HUES64 (cell line): ENCODE data around the gene KRT86.
"Not testable (repeated sequence)": the region's sequence is repeated elsewhere in the genome, so short reads cannot be mapped to it uniquely, and the experiment has no call there.

Experiments used
- H3K27ac ChIP-seq: 2 replicates; pipeline ENCODE4 v1.7.0; 2013; ENCODE audit warnings: low read depth, low read length, inconsistent platforms
- H3K27me3 ChIP-seq: 2 replicates; pipeline ENCODE4 v1.6.1; 2013; ENCODE audit warnings: mild to moderate bottlenecking, low read length; ENCODE audit not compliant: insufficient read depth
- H3K36me3 ChIP-seq: 2 replicates; pipeline ENCODE4 v1.6.1; 2013; ENCODE audit warnings: mild to moderate bottlenecking, low read length; ENCODE audit not compliant: insufficient read depth
- H3K4me1 ChIP-seq: 2 replicates; pipeline ENCODE4 v1.6.1; 2013; ENCODE audit warnings: mild to moderate bottlenecking, low read length, moderate library complexity; ENCODE audit not compliant: insufficient read depth
- H3K4me3 ChIP-seq: 2 replicates; pipeline ENCODE4 v1.5.1; 2013; ENCODE audit warnings: mild to moderate bottlenecking, low read length, moderate library complexity
- H3K9ac ChIP-seq: 2 replicates; pipeline ENCODE4 v1.6.1; 2013; ENCODE audit warnings: mild to moderate bottlenecking, low read depth, low read length
- H3K9me3 ChIP-seq: 2 replicates; pipeline ENCODE4 v1.6.1; 2013; ENCODE audit warnings: low read depth, low read length; ENCODE audit not compliant: insufficient read depth
- WGBS: fragments of 150-250, 120-280 bp; methylation state at CpG from one replicate; pipeline ENCODE4 v1.1.7; 2013; ENCODE audit warnings: missing lambda C conversion rate; 5-methylcytosine and 5-hydroxymethylcytosine counted together

Gene KRT86

DNA sequence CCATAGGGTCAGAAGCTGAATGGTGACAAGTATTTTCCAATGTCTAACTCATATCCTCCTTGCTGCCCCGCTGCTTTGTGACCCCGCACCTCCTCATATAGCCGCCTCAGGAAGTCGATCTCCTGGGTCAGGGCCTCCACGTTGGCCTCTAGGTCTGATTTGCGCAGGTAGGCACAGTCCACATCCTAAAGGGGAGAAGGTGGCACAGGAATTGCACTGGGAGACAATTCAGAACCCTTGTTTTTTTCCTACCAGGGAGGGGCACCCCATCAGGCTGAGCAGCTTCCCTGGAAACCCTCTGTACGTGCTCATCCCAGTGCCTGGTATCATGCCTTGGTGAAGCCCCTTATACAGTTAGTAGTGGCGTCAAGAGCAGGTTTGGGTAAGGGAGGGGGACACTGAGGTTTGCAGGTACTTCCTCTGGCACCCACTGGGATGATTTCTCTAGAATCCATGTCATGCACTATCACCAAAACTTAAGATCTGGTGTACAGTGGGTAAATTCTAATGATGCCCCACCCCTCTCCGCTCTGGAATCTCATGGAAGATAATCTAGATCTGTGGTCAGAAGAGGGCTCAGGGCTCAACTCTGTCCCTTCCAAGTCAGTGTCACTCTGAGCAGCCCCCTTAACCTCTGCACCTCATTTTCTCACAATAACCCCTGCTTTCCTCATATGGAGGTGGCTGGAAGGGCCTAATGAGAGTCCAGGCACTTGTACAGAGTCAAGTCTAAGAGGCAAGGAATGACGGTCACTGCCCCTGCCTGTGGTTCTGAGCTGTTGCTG is 20.1 kb upstream of the KRT86 start:
- no peak overlapping the region for H3K9ac ChIP-seq
- H3K4me3 ChIP-seq, result no peak overlapping the region
- no peak overlapping the region for H3K27ac ChIP-seq
- 94% methylated on average over 10 of the region's 10 CpGs for WGBS
- peaks cover 3% of the 10 kb centered on the region; the same call in 1 of the 2 replicates for H3K9me3 ChIP-seq
- no peaks in the 10 kb centered on the region for H3K36me3 ChIP-seq
- H3K27me3 ChIP-seq, result peaks cover 71% of the 10 kb centered on the region
- H3K4me1 ChIP-seq, result 0 out of 2 replicates have a peak, but pooled peaks cover 4% of the 10 kb centered on the region

DNA sequence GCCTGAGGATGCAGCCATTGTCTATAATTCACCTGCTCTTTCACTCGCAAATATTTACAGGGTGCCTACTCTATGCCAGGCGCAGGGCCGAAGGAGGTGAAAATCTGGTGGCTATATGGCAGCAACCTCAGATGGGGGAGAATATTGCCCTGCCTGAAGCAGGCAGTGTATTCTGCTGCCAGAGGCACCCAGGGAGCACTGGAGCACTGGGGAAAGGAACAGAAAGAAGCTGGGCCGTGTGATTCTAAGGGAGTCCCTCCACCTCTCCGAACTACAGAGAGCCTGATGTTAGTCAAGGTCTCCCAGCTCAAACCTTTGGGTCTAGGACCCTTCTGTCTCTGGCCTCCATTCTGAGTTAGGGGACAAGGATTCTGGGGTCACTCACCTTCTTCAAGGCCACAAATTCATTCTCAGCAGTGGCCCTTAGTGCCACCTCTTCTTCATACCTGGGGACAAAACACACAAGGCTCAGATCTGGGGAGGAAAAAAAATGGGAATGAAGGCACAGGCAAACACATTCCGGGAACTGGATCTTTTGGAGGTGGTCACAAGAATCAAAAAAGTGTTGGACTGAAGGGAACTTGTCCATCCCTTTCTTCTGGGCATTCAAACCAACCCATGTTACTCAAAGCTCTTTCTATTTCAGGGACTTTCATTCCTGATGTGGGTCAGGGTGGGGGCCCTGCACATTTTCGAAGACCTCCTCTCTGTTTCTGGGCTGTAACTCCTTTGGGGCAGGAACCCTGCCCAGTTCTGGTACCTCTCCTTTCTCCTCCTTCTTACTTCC is 19.3 kb upstream of the KRT86 start:
- no peaks in the 10 kb centered on the region for H3K36me3 ChIP-seq
- H3K9me3 ChIP-seq, result peaks cover 8% of the 10 kb centered on the region; the same call in 1 of the 2 replicates
- no peaks in the 10 kb centered on the region for H3K4me1 ChIP-seq
- no peak overlapping the region for H3K9ac ChIP-seq
- no peak overlapping the region for H3K4me3 ChIP-seq
- no peak overlapping the region for H3K27ac ChIP-seq
- WGBS, result 86% methylated on average over 7 of the region's 7 CpGs
- H3K27me3 ChIP-seq, result peaks cover 71% of the 10 kb centered on the region

DNA sequence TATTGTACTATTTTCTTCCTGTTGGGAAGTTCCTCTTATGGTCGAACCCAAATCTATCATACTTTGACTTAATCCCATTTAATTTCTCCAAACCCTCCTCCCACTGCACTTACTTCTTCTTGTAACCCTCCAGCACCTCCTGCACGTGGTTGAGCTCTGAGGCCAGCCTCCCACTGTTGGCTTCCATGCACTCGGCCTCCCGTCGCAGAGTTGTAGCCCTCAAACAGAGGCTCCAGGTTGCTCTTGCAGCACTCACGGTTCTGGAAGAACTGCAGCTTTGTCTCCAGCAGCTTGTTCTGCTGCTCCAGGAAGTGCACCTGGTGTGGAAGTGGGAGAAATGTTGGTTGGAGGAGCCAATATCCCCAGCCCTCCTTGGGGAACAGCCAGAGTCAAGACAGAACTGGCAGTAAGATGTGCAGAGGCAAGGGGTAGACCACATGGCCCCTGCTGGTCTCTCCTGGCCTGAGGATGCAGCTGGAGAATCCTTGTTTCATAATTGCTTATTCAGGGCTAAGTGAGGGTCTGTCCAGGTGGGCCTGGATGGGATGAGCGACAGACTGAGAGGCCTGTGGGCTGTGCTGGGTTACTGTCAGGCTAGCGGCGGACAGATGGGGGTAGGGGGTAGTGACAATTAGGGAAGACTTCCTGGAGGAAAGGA is 18.4 kb upstream of the KRT86 start:
- Histone ChIP-seq H3K27ac (no peak overlapping the region), H3K9me3 (peaks cover 8% of the 10 kb centered on the region; the same call in 1 of the 2 replicates), H3K4me1 (no peaks in the 10 kb centered on the region), H3K27me3 (peaks cover 65% of the 10 kb centered on the region), H3K9ac (no peak overlapping the region), H3K36me3 (no peaks in the 10 kb centered on the region), H3K4me3 (no peak overlapping the region)
- 81% methylated on average over 9 of the region's 9 CpGs for WGBS

DNA sequence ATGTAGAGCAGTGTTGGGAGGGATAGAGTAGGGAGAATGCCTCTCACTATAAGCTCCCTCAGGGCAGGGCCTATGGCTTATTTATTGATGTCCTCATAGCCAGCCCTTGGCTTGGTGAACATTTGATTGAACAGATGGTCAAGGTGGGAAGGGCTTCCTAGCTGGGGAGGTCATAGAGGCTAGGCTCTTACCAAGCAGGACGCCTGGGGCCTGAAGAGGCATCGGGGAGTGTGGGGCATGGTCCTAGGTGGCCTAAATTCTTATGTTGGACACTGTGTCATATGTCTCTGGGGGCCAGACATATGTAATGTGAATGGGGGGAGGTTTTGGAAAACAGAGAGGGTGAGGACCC is 17.9 kb upstream of the KRT86 start:
- no peaks in the 10 kb centered on the region for H3K36me3 ChIP-seq
- peaks cover 60% of the 10 kb centered on the region for H3K27me3 ChIP-seq
- peaks cover 8% of the 10 kb centered on the region; the same call in 1 of the 2 replicates for H3K9me3 ChIP-seq
- H3K4me3 ChIP-seq, result no peak overlapping the region
- no peaks in the 10 kb centered on the region for H3K4me1 ChIP-seq
- WGBS, result 92% methylated on average over 2 of the region's 2 CpGs
- H3K27ac ChIP-seq, result no peak overlapping the region
- no peak overlapping the region for H3K9ac ChIP-seq

GRCh38 chr12:52257074-52257551 is 17.3 kb upstream of the KRT86 start:
- Histone ChIP-seq H3K36me3 (no peaks in the 10 kb centered on the region), H3K9me3 (peaks cover 8% of the 10 kb centered on the region; the same call in 1 of the 2 replicates), H3K27me3 (peaks cover 55% of the 10 kb centered on the region), H3K4me3 (no peak overlapping the region), H3K27ac (no peak overlapping the region), H3K4me1 (no peaks in the 10 kb centered on the region), H3K9ac (no peak overlapping the region)
- 92% methylated on average over 4 of the region's 4 CpGs for WGBS

DNA sequence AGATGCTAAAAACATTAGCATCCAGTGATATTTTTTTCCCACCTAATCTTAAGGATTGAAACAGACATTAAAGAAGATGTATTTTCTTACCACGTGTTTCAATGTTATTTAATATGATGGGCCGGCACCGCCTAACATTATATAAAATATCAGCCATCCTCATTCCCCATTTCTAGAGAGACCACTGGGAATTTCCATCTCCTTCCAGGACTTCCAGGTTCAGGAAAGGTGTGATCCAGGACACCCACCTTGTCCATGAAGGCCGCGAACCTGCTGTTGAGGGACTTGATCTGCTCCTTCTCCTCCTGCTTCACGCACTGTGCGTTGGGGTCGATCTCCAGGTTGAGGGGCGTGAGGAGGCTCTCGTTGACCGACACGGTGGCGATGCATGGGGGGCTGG is 16.5 kb upstream of the KRT86 start:
- not testable (repeated sequence) for H3K4me1 ChIP-seq, H3K9ac ChIP-seq, H3K36me3 ChIP-seq, H3K27ac ChIP-seq, H3K4me3 ChIP-seq
- WGBS, result 39% methylated on average over 12 of the region's 13 CpGs
- Histone ChIP-seq H3K9me3 (peaks cover 12% of the 10 kb centered on the region; the same call in 1 of the 2 replicates), H3K27me3 (peaks cover 55% of the 10 kb centered on the region)

- H3K27me3 ChIP-seq, result peaks cover 55% of the 10 kb centered on the region
- H3K36me3 ChIP-seq, result no peaks in the 10 kb centered on the region
- peaks cover 12% of the 10 kb centered on the region; the same call in 1 of the 2 replicates for H3K9me3 ChIP-seq
- H3K27ac ChIP-seq, result no peak overlapping the region
- H3K9ac ChIP-seq, result no peak overlapping the region
- no peaks in the 10 kb centered on the region for H3K4me1 ChIP-seq
- 7% methylated on average over 72 of the region's 72 CpGs for WGBS
- H3K4me3 ChIP-seq, result peak overlapping the region; percentile 30
Measured at GRCh38 chr12:52258335-52258901, 16.0 kb upstream of the KRT86 start.

GRCh38 chr12:52259657-52260243 is 14.7 kb upstream of the KRT86 start:
- H3K27ac ChIP-seq, result no peak overlapping the region
- H3K27me3 ChIP-seq, result peaks cover 55% of the 10 kb centered on the region
- H3K4me3 ChIP-seq, result no peak overlapping the region
- H3K4me1 ChIP-seq, result no peaks in the 10 kb centered on the region
- peaks cover 12% of the 10 kb centered on the region; the same call in 1 of the 2 replicates for H3K9me3 ChIP-seq
- H3K36me3 ChIP-seq, result no peaks in the 10 kb centered on the region
- WGBS, result 85% methylated on average over 6 of the region's 6 CpGs
- H3K9ac ChIP-seq, result no peak overlapping the region

DNA sequence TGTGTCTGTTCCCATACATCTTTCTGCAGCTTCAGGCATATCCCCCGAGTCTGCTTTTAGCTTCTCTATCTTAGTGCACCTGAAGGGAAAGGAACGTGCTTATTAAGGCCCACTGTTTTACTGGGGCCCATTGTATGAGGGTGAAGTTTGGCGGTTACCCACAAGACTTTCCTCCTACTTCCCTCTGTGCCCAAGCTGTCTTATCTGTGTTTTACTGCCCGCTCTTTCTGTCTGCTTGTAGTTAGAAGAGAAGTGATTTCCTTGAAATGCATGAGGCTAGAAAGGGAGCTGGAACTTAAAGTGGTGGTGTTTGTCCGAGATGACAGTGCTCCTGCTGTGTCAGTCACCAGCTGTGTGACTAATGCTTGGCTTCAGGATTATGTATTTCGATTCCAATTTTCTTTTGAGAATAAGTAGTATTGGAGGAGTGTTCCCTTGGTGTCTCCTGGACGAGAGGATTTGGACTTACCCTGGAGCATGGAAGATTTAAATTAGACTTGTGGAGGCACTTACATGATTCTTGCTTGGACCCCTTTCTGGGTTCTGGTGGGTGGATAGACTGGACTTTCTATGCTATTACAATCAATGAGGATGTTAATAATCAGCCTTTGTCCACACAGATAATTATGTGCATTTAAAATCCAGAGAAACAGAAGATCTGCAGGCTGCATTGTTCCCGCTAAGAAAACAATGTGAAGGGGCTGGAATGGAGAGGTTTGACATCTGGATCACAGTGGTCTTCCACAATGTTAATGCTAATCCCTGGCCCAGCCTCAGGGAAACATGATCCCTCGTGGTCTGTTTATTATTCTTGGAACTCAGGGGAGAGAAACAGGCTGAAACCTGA is 13.9 kb upstream of the KRT86 start:
- WGBS, result 74% methylated on average over 9 of the region's 9 CpGs
- no peak overlapping the region for H3K27ac ChIP-seq
- no peak overlapping the region for H3K9ac ChIP-seq

GRCh38 chr12:52261208-52261484 is 13.3 kb upstream of the KRT86 start:
- peaks cover 41% of the 10 kb centered on the region for H3K27me3 ChIP-seq
- H3K4me3 ChIP-seq, result no peak overlapping the region
- 81% methylated on average over 1 of the region's 1 CpG for WGBS
- no peaks in the 10 kb centered on the region for H3K4me1 ChIP-seq
- H3K9ac ChIP-seq, result no peak overlapping the region
- no peaks in the 10 kb centered on the region for H3K36me3 ChIP-seq
- no peak overlapping the region for H3K27ac ChIP-seq
- peaks cover 12% of the 10 kb centered on the region; the same call in 1 of the 2 replicates for H3K9me3 ChIP-seq

More for the DNA sequence above, 13.9 kb upstream of the KRT86 start:
- Histone ChIP-seq H3K27me3 (peaks cover 47% of the 10 kb centered on the region), H3K9me3 (peaks cover 12% of the 10 kb centered on the region; the same call in 1 of the 2 replicates), H3K4me3 (no peak overlapping the region), H3K4me1 (no peaks in the 10 kb centered on the region), H3K36me3 (no peaks in the 10 kb centered on the region)
